Measurements from ENCODE around the gene S100A16. TPM values are rescaled to one million over a fixed set of nuclear protein-coding genes. Genes with fewer than 3 reads are reported as not detected.
A peak's percentile ranks its signal among the peaks of the same experiment; 100 is the strongest.

The S100A16 gene
- total and polyA plus RNA-seq, 9 of the 15 experiments (the other 6 are each of a cell fraction or from before 2014, with no cell fraction given), result 1.6 to 6.9 (median 4.3) TPM

DNA sequence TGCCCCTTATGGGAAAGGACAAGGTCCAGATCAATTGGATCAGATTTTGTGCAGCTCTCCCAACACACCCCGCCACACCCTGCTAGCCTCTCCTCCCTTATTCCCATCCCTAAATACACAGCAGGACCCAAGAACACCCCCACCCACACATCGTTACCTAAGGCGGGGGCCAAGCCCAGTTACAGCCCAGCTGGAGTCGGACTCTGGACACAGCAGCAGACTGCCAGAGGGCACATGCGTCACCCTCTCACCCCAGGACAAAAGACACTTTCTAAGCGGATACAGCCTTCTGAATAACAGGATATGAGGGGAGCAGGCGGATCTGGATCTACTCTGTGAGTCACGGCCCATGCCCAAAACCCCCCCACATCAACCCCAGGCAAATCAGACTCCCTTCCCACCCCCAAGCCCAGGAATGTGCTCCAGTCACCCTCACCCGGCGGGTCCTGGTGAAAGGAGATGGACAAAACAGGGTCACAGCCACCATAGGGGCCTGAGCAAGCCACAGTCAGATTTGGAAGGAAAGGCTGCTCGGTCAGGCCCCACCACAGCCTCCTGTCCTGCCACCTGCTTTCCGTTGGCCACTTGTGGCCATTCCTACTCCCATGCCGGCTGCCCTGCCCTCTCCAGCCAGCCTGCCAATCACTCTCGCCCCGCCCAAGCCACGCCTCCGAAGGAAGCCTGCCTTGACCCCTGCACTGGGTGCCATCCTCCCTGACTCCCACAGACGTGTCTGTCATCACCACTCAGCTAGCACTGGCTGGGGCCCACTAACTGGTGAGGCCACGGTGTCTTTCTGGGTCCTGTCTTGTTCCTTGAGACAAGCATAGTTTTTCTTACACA, 4.0 kb downstream of the S100A16 start (continued):
- TF ChIP-seq, protein P1, sequence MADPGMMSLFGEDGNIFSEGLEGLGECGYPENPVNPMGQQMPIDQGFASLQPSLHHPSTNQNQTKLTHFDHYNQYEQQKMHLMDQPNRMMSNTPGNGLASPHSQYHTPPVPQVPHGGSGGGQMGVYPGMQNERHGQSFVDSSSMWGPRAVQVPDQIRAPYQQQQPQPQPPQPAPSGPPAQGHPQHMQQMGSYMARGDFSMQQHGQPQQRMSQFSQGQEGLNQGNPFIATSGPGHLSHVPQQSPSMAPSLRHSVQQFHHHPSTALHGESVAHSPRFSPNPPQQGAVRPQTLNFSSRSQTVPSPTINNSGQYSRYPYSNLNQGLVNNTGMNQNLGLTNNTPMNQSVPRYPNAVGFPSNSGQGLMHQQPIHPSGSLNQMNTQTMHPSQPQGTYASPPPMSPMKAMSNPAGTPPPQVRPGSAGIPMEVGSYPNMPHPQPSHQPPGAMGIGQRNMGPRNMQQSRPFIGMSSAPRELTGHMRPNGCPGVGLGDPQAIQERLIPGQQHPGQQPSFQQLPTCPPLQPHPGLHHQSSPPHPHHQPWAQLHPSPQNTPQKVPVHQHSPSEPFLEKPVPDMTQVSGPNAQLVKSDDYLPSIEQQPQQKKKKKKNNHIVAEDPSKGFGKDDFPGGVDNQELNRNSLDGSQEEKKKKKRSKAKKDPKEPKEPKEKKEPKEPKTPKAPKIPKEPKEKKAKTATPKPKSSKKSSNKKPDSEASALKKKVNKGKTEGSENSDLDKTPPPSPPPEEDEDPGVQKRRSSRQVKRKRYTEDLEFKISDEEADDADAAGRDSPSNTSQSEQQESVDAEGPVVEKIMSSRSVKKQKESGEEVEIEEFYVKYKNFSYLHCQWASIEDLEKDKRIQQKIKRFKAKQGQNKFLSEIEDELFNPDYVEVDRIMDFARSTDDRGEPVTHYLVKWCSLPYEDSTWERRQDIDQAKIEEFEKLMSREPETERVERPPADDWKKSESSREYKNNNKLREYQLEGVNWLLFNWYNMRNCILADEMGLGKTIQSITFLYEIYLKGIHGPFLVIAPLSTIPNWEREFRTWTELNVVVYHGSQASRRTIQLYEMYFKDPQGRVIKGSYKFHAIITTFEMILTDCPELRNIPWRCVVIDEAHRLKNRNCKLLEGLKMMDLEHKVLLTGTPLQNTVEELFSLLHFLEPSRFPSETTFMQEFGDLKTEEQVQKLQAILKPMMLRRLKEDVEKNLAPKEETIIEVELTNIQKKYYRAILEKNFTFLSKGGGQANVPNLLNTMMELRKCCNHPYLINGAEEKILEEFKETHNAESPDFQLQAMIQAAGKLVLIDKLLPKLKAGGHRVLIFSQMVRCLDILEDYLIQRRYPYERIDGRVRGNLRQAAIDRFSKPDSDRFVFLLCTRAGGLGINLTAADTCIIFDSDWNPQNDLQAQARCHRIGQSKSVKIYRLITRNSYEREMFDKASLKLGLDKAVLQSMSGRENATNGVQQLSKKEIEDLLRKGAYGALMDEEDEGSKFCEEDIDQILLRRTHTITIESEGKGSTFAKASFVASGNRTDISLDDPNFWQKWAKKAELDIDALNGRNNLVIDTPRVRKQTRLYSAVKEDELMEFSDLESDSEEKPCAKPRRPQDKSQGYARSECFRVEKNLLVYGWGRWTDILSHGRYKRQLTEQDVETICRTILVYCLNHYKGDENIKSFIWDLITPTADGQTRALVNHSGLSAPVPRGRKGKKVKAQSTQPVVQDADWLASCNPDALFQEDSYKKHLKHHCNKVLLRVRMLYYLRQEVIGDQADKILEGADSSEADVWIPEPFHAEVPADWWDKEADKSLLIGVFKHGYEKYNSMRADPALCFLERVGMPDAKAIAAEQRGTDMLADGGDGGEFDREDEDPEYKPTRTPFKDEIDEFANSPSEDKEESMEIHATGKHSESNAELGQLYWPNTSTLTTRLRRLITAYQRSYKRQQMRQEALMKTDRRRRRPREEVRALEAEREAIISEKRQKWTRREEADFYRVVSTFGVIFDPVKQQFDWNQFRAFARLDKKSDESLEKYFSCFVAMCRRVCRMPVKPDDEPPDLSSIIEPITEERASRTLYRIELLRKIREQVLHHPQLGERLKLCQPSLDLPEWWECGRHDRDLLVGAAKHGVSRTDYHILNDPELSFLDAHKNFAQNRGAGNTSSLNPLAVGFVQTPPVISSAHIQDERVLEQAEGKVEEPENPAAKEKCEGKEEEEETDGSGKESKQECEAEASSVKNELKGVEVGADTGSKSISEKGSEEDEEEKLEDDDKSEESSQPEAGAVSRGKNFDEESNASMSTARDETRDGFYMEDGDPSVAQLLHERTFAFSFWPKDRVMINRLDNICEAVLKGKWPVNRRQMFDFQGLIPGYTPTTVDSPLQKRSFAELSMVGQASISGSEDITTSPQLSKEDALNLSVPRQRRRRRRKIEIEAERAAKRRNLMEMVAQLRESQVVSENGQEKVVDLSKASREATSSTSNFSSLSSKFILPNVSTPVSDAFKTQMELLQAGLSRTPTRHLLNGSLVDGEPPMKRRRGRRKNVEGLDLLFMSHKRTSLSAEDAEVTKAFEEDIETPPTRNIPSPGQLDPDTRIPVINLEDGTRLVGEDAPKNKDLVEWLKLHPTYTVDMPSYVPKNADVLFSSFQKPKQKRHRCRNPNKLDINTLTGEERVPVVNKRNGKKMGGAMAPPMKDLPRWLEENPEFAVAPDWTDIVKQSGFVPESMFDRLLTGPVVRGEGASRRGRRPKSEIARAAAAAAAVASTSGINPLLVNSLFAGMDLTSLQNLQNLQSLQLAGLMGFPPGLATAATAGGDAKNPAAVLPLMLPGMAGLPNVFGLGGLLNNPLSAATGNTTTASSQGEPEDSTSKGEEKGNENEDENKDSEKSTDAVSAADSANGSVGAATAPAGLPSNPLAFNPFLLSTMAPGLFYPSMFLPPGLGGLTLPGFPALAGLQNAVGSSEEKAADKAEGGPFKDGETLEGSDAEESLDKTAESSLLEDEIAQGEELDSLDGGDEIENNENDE (IDR thresholded peaks at IDR 0.05; ENCODE audit: low read depth, low read length), result no peak
- TF ChIP-seq GABPB2 (CRISPR knock-in tag; conservative IDR thresholded peaks at IDR 0.05) (no peak), NFE2L1 (tag; IDR thresholded peaks at IDR 0.05; ENCODE audit: borderline replicate concordance, low read depth) (no peak), NUFIP1 (IDR thresholded peaks at IDR 0.05; ENCODE audit: partially characterized antibody) (no peak), ASH1L (IDR thresholded peaks at IDR 0.05; ENCODE audit: borderline replicate concordance, low read depth, partially characterized antibody) (no peak), YY1 (IDR thresholded peaks at IDR 0.05; ENCODE audit: borderline replicate concordance in 1 of 3, control insufficient read depth in 1 of 3, extremely low read depth in 1 of 3, insufficient read depth in 3 of 3, insufficient read length in 1 of 3, insufficient replicate concordance in 2 of 3, low read depth in 1 of 3, low read length in 2 of 3) (peak in 2 of 3 experiments; percentile 22 to 27), TGIF2 (CRISPR knock-in tag; IDR thresholded peaks at IDR 0.05) (no peak), RBBP5 (IDR thresholded peaks at IDR 0.05; ENCODE audit: borderline replicate concordance, insufficient read depth, low read length, poor library complexity, severe bottlenecking) (peak; percentile 52), KHSRP (IDR thresholded peaks at IDR 0.05) (no peak)
- TF ChIP-seq, protein P2, sequence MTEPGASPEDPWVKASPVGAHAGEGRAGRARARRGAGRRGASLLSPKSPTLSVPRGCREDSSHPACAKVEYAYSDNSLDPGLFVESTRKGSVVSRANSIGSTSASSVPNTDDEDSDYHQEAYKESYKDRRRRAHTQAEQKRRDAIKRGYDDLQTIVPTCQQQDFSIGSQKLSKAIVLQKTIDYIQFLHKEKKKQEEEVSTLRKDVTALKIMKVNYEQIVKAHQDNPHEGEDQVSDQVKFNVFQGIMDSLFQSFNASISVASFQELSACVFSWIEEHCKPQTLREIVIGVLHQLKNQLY (CRISPR knock-in tag; conservative IDR thresholded peaks at IDR 0.05), result no peak
- TF ChIP-seq, protein P3, sequence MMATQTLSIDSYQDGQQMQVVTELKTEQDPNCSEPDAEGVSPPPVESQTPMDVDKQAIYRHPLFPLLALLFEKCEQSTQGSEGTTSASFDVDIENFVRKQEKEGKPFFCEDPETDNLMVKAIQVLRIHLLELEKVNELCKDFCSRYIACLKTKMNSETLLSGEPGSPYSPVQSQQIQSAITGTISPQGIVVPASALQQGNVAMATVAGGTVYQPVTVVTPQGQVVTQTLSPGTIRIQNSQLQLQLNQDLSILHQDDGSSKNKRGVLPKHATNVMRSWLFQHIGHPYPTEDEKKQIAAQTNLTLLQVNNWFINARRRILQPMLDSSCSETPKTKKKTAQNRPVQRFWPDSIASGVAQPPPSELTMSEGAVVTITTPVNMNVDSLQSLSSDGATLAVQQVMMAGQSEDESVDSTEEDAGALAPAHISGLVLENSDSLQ (IDR thresholded peaks at IDR 0.05), result peak; percentile 99

Data from K562 (cell line).